K562 (cell line): ENCODE measurements around the gene RAB6B. TPM values are rescaled to one million over a fixed set of nuclear protein-coding genes. Genes with fewer than 3 reads are reported as not detected.
"Not testable (repeated sequence)": the region's sequence is repeated elsewhere in the genome, so short reads cannot be mapped to it uniquely, and the experiment has no call there.

Experiments
- ATAC-seq: fragments of 200-7000 bp; cut with Tn5 transposase; 3 replicates; pipeline ENCODE4 v1.9.1; 2020; ENCODE audit warnings: moderate library complexity
- BruUV-seq: library from RNA; stranded (reverse); fragments of 400-500 nt; replicated peaks from 2 replicates; lab custom pipeline; 2021; lab: Mats Ljungman, UMichigan
- CTCF ChIA-PET: fragments of 300-600 bp; formaldehyde crosslinking; extraction: SDS; loops from one replicate; lab custom pipeline; 2021; ENCODE audit warnings: low intra/inter-chr PET ratio; lab: Yijun Ruan, JAX
- POLR2A ChIA-PET: fragments of 300-600, 350-650 bp; sonication (Branson Sonifier 250); formaldehyde crosslinking; extraction: SDS; loops from one replicate; lab custom pipeline; 2021; ENCODE audit warnings: antibody characterized with exemption, inconsistent platforms; lab: Yijun Ruan, JAX
- DNase-seq, 4 experiments: peaks; one replicate each; pipeline versions ENCODE4 v3.0.0 to v3.0.0-alpha.2; 2011 to 2018; ENCODE audit warnings: low spot score in 3 of 4, mixed read lengths in 3 of 4; ENCODE audit errors: extremely low read depth in 1 of 4
- FAIRE-seq: peaks from 2 replicates; lab custom pipeline; 2011; peaks lifted over from hg19 to GRCh38; lab: Jason Lieb, UNC
- H2AFZ ChIP-seq: 2 replicates; pipeline ENCODE4 v1.6.0; 2011; ENCODE audit warnings: low read depth, low read length, control low read depth, inconsistent platforms
- H3K27ac ChIP-seq: fragments of 200-600 bp; 3 replicates; pipeline ENCODE4 v1.8.0; 2011; ENCODE audit warnings: low read depth, mild to moderate bottlenecking, control low read depth, inconsistent platforms, low read length, moderate library complexity, mixed read lengths; ENCODE audit errors: extremely low read depth
- H3K27me3 ChIP-seq, 2 experiments: fragments of 300-600 bp in 1 of 2; 2 replicates in 1 of 2; 3 replicates in 1 of 2; pipeline versions ENCODE4 v1.6.0 to v1.8.0; 2011; ENCODE audit warnings: inconsistent platforms in 2 of 2, low read length in 2 of 2, mild to moderate bottlenecking in 1 of 2, mixed read lengths in 1 of 2, moderate library complexity in 1 of 2; ENCODE audit not compliant: control insufficient read depth in 2 of 2, insufficient read depth in 2 of 2
- H3K36me3 ChIP-seq: fragments of 300-600 bp; 3 replicates; pipeline ENCODE4 v1.8.0; 2011; ENCODE audit warnings: mild to moderate bottlenecking, low read length, inconsistent platforms; ENCODE audit not compliant: control insufficient read depth, insufficient read depth
- H3K4me1 ChIP-seq, 2 experiments: fragments of 200-600 bp in 1 of 2; replicated peaks in 1 of 2; 2 replicates in 1 of 2; 3 replicates in 1 of 2; pipeline versions ENCODE4 v1.5.1 to v1.8.0; 2011; ENCODE audit warnings: inconsistent platforms in 2 of 2, low read length in 2 of 2, mild to moderate bottlenecking in 1 of 2, mixed read lengths in 1 of 2, moderate library complexity in 1 of 2; ENCODE audit not compliant: control insufficient read depth in 2 of 2, insufficient read depth in 2 of 2
- H3K4me2 ChIP-seq: 2 replicates; pipeline ENCODE4 v1.6.1; 2011; ENCODE audit warnings: low read length, control low read depth, inconsistent platforms, mixed read lengths; ENCODE audit not compliant: insufficient read depth
- H3K4me3 ChIP-seq: fragments of 200-600 bp; sonication (generic), shearing (Covaris generic); 2 replicates; pipeline ENCODE4 v1.5.1; 2016; ENCODE audit warnings: control low read depth, inconsistent platforms
- H3K79me2 ChIP-seq: fragments of 200-600 bp; 3 replicates; pipeline ENCODE4 v1.8.0; 2011; ENCODE audit warnings: low read length, inconsistent platforms; ENCODE audit not compliant: control insufficient read depth, insufficient read depth
- H3K9ac ChIP-seq, 2 experiments: 2 replicates each; pipeline versions ENCODE4 v1.6.0 to v1.6.1; 2011; ENCODE audit warnings: low read depth in 2 of 2, low read length in 2 of 2, control low read depth in 1 of 2, inconsistent platforms in 1 of 2, mild to moderate bottlenecking in 1 of 2, mixed read lengths in 1 of 2; ENCODE audit not compliant: insufficient read depth in 1 of 2
- H3K9me1 ChIP-seq: one replicate; pipeline ENCODE4 v1.6.0; 2011; ENCODE audit warnings: inconsistent platforms, mild to moderate bottlenecking, low read length, moderate library complexity; ENCODE audit not compliant: control insufficient read depth, insufficient read depth
- H3K9me3 ChIP-seq: replicated peaks from 2 replicates; pipeline ENCODE4 v1.5.1; 2011; ENCODE audit warnings: low read depth, low read length, inconsistent platforms; ENCODE audit not compliant: control insufficient read depth, insufficient read depth
- H4K20me1 ChIP-seq: replicated peaks from 2 replicates; pipeline ENCODE4 v1.6.1; 2011; ENCODE audit warnings: low read length, inconsistent platforms, mixed read lengths; ENCODE audit not compliant: control insufficient read depth, insufficient read depth
- DIDO1 ChIP-seq: fragments of 450-650 bp; IDR thresholded peaks from 2 replicates; pipeline ENCODE4 v1.6.1; 2016; ENCODE audit warnings: low read depth, missing biosample characterization, missing genetic modification characterization
- GATAD2B ChIP-seq: fragments of 450-650 bp; IDR thresholded peaks from 2 replicates; pipeline ENCODE4 v1.6.1; 2017; ENCODE audit warnings: mild to moderate bottlenecking, borderline replicate concordance
- HLTF ChIP-seq: fragments of 450-650 bp; IDR thresholded peaks from 2 replicates; pipeline ENCODE4 v1.6.1; 2016
- IFI16 ChIP-seq: fragments of 250-450 bp; sonication (Bioruptor Pico); IDR thresholded peaks from 2 replicates; pipeline ENCODE4 v2.1.2; 2022; ENCODE audit warnings: mild to moderate bottlenecking, inconsistent platforms
- MTA1 ChIP-seq: fragments of 450-650 bp; IDR thresholded peaks from 2 replicates; pipeline ENCODE4 v1.6.1; 2017; ENCODE audit warnings: borderline replicate concordance
- PHF21A ChIP-seq: fragments of 450-650 bp; IDR thresholded peaks from 2 replicates; pipeline ENCODE4 v1.6.1; 2017; ENCODE audit warnings: low read depth, borderline replicate concordance
- SMARCC2 ChIP-seq: fragments of 450-650 bp; IDR thresholded peaks from 2 replicates; pipeline ENCODE4 v1.6.1; 2017; ENCODE audit warnings: antibody characterized with exemption, moderate library complexity, mild to moderate bottlenecking, low read depth
- SNIP1 ChIP-seq: fragments of 450-650 bp; IDR thresholded peaks from 2 replicates; pipeline ENCODE4 v1.7.1; 2017; ENCODE audit warnings: low read depth, mild to moderate bottlenecking
- TAF1 ChIP-seq: IDR thresholded peaks from 2 replicates; pipeline ENCODE4 v1.6.1; 2011; ENCODE audit warnings: mild to moderate bottlenecking, low read length, moderate library complexity; ENCODE audit not compliant: insufficient read depth, control insufficient read depth, severe bottlenecking; ENCODE audit errors: extremely low read depth
- TBL1XR1 ChIP-seq, 2 experiments: IDR thresholded peaks; 2 replicates each; pipeline ENCODE4 v1.6.1; 2012; ENCODE audit warnings: improper control_type of control experiment in 2 of 2, low read length in 2 of 2, mild to moderate bottlenecking in 1 of 2
- ZNF23 ChIP-seq: fragments of 250-450 bp; sonication (Bioruptor Pico); IDR thresholded peaks from 2 replicates; pipeline ENCODE4 v1.4.0; 2020; ENCODE audit warnings: mild to moderate bottlenecking
- ZNF384 ChIP-seq: IDR thresholded peaks from 2 replicates; pipeline ENCODE4 v1.6.1; 2012; ENCODE audit warnings: low read depth, low read length, improper control_type of control experiment
- ZNF77 ChIP-seq: fragments of 250-450 bp; sonication (Bioruptor Pico); IDR thresholded peaks from 2 replicates; pipeline ENCODE4 v1.5.0; 2020
- WGBS: fragments of 100-300 bp; shearing (Covaris generic); methylation state at CpG from one replicate; pipeline ENCODE4 v1.1.6; 2016; ENCODE audit warnings: low coverage, mixed read lengths; ENCODE audit not compliant: insufficient coverage; ENCODE audit errors: missing lambda C conversion rate; 5-methylcytosine and 5-hydroxymethylcytosine counted together
- in situ Hi-C: fragments of 300-500 bp; cut with MboI; formaldehyde crosslinking; loops from 4 replicates; pipeline ENCODE4 v1.15.0; 2018; ENCODE audit warnings: inconsistent platforms, mixed read lengths
- intact Hi-C: fragments of 100-400 bp; cut with micrococcal nuclease; formaldehyde crosslinking; loops from 2 replicates; pipeline ENCODE4 v1.14.2; 2022
- polyA plus RNA-seq, 8 experiments: library from polyadenylated mRNA; depleted of rRNA in 4 of 8; stranded (reverse) in 5 of 8; unstranded in 3 of 8; fragments of >200 nt; fragmentation: Nextera tagmentation in 2 of 8; fragmentation: Illumina TruSeq in 1 of 8; extraction: Ambion mirVana in 2 of 8; extraction: Trizol in 1 of 8; gene quantifications; 2 replicates each; pipeline versions ENCODE4 v1.2.1 to v1.2.3, GENCODE V29; 2011 to 2014; ENCODE audit warnings: inconsistent platforms in 1 of 8, missing spikeins in 1 of 8
- total RNA-seq, 7 experiments: library from RNA; depleted of rRNA in 6 of 7; stranded (reverse); fragments of >200 nt in 6 of 7; fragmentation: Illumina TruSeq in 2 of 7; extraction: Trizol in 2 of 7; gene quantifications; 2 replicates each; pipeline versions ENCODE4 v1.2.1 to v1.2.3, GENCODE V29; 2011 to 2021; ENCODE audit warnings: low replicate concordance in 1 of 7
- TF ChIP-seq, protein P1 (sequence below), 3 experiments: IDR thresholded peaks in 2 of 3; conservative IDR thresholded peaks in 1 of 3; 2 replicates each; pipeline ENCODE4 v1.5.1; 2011 to 2012; ENCODE audit warnings: low read length in 3 of 3, mild to moderate bottlenecking in 3 of 3, control low read depth in 2 of 3, improper control_type of control experiment in 1 of 3, inconsistent platforms in 1 of 3, low read depth in 1 of 3, mixed read lengths in 1 of 3, moderate library complexity in 1 of 3; ENCODE audit not compliant: insufficient read depth in 2 of 3
- TF ChIP-seq, protein P2 (sequence below): sonication (generic); formaldehyde crosslinking; IDR thresholded peaks from 2 replicates; pipeline ENCODE4 v1.8.1; 2023; ENCODE audit warnings: mild to moderate bottlenecking, missing genetic modification reagents, moderate library complexity
- TF ChIP-seq, protein P3 (sequence below): sonication (generic); formaldehyde crosslinking; IDR thresholded peaks from 2 replicates; pipeline ENCODE4 v1.8.0; 2022; ENCODE audit warnings: mild to moderate bottlenecking, missing genetic modification reagents

RAB6B gene
- total and polyA plus RNA-seq, 9 of the 15 experiments (the other 6 are each of a cell fraction or from before 2014, with no cell fraction given), result 0.60 to 18.1 (median 1.5) TPM

DNA sequence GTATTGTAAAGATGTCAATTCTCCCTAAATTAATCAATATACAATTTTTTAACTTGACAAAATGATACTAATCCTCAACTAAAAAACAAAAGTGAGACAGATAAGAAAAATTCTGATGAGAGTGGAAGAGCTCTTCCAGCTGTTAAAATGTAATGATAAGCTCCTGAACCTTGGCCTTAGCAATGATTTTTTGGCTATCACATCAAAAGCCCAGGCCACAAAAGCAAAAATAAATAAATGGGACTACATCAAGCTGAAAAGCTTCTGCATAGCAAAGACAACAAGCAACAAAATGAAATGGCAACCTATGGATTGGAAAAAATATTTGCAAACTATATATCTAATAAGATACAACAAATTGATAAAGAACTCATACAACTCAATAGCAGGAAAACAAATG is 114.1 kb downstream of the RAB6B start:
- H3K79me2 ChIP-seq, result no peaks in the 10 kb centered on the region
- DNase-seq, result no peak
- in situ Hi-C loops (no loop called here), intact Hi-C loops (no loop called here)
- no peak for ATAC-seq
- H3K9ac ChIP-seq, result no peak overlapping the region
- BruUV-seq, result no TSS peak
- H3K4me2 ChIP-seq, result no peak overlapping the region
- H4K20me1 ChIP-seq, result no peaks in the 10 kb centered on the region
- H3K27ac ChIP-seq, result no peak overlapping the region
- H3K9me1 ChIP-seq, result peaks cover 2% of the 10 kb centered on the region
- H3K4me3 ChIP-seq, result no peak overlapping the region
- ChIA-PET CTCF (no interaction called here), POLR2A (no interaction called here)
- H3K27me3 ChIP-seq, result peaks cover 0 to 5% of the 10 kb centered on the region in 2 experiments; a peak in 1 of 5 replicates
- H3K4me1 ChIP-seq, result peaks cover 4 to 6% of the 10 kb centered on the region in 2 experiments; a peak in 4 of 5 replicates
- no peak for FAIRE-seq
- H3K36me3 ChIP-seq, result no peaks in the 10 kb centered on the region
- no peak overlapping the region for H2AFZ ChIP-seq
- TF ChIP-seq PHF21A (no peak), ZNF23 (CRISPR knock-in tag) (no peak), SNIP1 (no peak), ZNF77 (CRISPR knock-in tag) (no peak), TBL1XR1 (IDR thresholded peaks at IDR 0.05; ENCODE audit: low read length in 2 of 2) (no peak), SMARCC2 (no peak), HLTF (no peak), GATAD2B (no peak), TAF1 (no peak), DIDO1 (tag) (no peak), ZNF384 (no peak), IFI16 (CRISPR knock-in tag) (no peak), MTA1 (no peak)
- TF ChIP-seq, protein P1, sequence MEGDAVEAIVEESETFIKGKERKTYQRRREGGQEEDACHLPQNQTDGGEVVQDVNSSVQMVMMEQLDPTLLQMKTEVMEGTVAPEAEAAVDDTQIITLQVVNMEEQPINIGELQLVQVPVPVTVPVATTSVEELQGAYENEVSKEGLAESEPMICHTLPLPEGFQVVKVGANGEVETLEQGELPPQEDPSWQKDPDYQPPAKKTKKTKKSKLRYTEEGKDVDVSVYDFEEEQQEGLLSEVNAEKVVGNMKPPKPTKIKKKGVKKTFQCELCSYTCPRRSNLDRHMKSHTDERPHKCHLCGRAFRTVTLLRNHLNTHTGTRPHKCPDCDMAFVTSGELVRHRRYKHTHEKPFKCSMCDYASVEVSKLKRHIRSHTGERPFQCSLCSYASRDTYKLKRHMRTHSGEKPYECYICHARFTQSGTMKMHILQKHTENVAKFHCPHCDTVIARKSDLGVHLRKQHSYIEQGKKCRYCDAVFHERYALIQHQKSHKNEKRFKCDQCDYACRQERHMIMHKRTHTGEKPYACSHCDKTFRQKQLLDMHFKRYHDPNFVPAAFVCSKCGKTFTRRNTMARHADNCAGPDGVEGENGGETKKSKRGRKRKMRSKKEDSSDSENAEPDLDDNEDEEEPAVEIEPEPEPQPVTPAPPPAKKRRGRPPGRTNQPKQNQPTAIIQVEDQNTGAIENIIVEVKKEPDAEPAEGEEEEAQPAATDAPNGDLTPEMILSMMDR (IDR thresholded peaks at IDR 0.05 in 2 of 3, conservative IDR thresholded peaks at IDR 0.05 in 1 of 3; ENCODE audit: insufficient read depth in 2 of 3, low read depth in 1 of 3, low read length in 3 of 3), result no peak
- TF ChIP-seq, protein P2, sequence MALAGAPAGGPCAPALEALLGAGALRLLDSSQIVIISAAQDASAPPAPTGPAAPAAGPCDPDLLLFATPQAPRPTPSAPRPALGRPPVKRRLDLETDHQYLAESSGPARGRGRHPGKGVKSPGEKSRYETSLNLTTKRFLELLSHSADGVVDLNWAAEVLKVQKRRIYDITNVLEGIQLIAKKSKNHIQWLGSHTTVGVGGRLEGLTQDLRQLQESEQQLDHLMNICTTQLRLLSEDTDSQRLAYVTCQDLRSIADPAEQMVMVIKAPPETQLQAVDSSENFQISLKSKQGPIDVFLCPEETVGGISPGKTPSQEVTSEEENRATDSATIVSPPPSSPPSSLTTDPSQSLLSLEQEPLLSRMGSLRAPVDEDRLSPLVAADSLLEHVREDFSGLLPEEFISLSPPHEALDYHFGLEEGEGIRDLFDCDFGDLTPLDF (CRISPR knock-in tag), result no peak
- TF ChIP-seq, protein P3, sequence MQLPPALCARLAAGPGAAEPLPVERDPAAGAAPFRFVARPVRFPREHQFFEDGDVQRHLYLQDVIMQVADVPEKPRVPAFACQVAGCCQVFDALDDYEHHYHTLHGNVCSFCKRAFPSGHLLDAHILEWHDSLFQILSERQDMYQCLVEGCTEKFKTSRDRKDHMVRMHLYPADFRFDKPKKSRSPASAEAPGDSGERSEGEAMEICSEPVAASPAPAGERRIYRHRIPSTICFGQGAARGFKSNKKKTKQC (CRISPR knock-in tag), result no peak
- H3K9me3 ChIP-seq, result no peaks in the 10 kb centered on the region

DNA sequence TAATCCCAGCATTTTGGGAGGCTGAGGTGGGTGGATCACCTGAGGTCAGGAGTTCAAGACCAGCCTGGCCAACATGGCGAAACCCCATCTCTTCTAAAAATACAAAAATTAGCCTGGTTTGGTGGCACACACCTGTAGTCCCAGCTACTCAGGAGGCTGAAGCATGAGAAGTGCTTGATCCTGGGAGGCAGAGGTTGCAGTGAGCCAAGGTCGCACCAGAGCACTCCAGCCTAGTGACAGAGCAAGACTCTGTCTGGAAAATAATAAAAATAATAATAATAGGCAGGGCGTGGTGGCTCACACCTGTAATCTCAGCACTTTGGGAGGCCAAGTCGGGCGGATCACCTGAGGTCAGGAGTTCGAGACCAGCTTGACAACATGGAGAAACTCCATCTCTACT is 114.9 kb downstream of the RAB6B start:
- H3K27me3 ChIP-seq, H3K9me3 ChIP-seq, ATAC-seq, H3K9ac ChIP-seq, in situ Hi-C loops, POLR2A ChIA-PET, H3K36me3 ChIP-seq, H3K4me1 ChIP-seq, H3K9me1 ChIP-seq, H3K4me2 ChIP-seq, DNase-seq, CTCF ChIA-PET, FAIRE-seq, H3K79me2 ChIP-seq, H3K27ac ChIP-seq, H4K20me1 ChIP-seq, intact Hi-C loops, H3K4me3 ChIP-seq, H2AFZ ChIP-seq, BruUV-seq: not testable (repeated sequence)
- WGBS, result 16% methylated on average over 6 of the region's 6 CpGs
